Measurements from ENCODE around the gene PCSK1N. TPM values are rescaled to one million over a fixed set of nuclear protein-coding genes. Genes with fewer than 3 reads are reported as not detected.
"Not testable (repeated sequence)": the region's sequence is repeated elsewhere in the genome, so short reads cannot be mapped to it uniquely, and the experiment has no call there.

Gene PCSK1N, protein sequence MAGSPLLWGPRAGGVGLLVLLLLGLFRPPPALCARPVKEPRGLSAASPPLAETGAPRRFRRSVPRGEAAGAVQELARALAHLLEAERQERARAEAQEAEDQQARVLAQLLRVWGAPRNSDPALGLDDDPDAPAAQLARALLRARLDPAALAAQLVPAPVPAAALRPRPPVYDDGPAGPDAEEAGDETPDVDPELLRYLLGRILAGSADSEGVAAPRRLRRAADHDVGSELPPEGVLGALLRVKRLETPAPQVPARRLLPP
- total RNA-seq (2014; rRNA removed; shearing (Covaris generic)) = 15.3 and 16.5 TPM in 2 replicates

DNA sequence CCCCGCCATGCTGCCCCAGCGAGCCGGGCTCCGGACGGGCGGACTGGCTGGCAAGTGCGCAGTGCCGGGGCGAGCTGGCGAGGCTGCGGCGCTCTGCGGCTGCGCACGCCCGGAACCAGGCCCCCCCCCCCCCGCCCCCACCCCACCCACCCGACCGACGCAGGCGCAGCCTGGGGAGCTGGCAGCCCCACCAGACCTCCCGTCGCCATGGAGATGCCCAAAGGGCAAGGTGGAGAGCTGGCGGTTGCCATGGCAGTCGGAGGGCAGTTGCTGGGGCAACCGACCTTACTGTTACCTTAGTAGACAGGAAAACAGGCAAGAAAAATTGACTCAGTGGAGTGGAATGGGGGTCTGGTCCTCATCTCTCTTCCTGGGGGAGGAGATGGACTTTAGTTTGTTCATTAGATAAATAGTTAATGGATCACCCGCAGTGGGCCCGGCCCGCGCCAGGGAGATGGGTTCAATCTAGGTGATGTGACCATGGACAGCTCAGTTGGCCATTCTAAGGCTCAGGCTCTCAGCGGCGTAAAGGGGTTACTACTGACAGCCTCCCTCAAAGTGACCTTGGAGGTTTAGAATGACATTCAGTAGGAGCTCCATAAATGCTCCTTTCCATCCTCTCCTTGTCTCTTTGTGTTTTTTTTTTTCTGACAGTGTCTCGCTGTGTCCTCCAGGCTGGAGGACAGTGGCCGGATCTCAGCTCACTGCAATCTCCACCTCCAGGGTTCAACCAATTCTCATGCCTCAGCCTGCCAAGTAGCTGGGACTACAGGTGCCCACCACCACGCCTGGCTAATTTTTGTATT is at the start of gene PCSK1N:
Gene PCSK1N, minus strand, starts transcription at position 87 of the 806 bp plus-strand sequence. Its CDS starts 78 bp downstream, at position 9.
- DNase-seq (ENCODE audit: low spot score) = no peak

DNA sequence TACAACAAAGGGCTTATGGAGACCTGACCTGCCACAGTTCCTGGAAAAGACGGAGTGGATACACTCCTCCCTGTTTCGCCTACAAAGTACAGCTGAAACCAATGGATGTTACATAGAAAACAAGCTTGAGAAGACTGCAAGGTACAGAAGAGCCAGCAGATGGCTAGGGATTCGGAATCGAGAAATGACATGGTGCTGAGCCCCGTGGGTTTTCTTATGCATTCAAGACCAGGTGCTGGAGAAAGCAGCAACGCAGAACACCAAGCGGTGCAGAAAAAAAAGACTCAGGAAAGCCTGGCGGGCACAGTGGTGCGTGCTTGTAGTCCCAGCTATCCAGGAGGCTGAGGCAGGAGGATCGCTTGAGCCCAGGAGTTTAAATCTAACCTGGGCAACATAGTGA is 48.3 kb upstream of the PCSK1N start:
- DNase-seq (ENCODE audit: low spot score) = no peak

- DNase-seq (ENCODE audit: low spot score) = not testable (repeated sequence)
Observed at GRCh38 chrX:48876944-48877343, 41.5 kb upstream of the PCSK1N start.

DNA sequence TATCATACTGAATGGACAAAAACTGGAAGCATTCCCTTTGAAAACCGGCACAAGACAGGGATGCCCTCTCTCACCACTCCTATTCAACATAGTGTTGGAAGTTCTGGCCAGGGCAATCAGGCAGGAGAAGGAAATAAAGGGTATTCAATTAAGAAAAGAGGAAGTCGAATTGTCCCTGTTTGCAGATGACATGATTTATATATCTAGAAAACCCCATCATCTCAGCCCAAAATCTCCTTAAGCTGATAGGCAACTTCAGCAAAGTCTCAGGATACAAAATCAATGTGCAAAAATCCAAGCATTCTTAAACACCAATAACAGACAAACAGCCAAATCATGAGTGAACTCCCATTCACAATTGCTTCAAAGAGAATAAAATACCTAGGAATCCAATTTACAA is 36.6 kb upstream of the PCSK1N start:
- not testable (repeated sequence) for DNase-seq (ENCODE audit: low spot score)

- DNase-seq (ENCODE audit: low spot score) = peak; percentile 92
Observed at GRCh38 chrX:48864210-48864609, 28.8 kb upstream of the PCSK1N start.

DNA sequence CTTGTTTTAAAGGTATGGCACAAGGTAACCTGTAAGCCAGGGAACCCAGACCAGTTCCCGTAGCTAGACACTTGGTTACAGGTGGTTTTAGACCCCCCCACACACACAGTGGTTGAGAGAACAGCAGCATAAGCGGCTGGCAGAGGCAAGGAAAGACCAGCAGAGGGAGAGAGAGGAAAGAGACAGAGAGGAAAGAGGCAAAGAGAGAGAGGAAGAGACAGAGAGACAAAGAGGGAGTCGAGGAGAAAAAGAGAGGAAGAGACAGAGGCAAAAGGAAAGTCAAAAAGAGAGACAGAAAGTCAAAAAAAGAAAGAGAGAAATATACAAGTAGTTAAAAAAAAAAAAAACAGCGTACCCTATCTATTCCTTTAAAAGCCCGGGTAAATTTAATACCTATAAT is 19.5 kb upstream of the PCSK1N start:
- DNase-seq (ENCODE audit: low spot score) = peak; percentile 30

GRCh38 chrX:48854121-48854804 is 18.9 kb upstream of the PCSK1N start:
- DNase-seq (ENCODE audit: low spot score) = not testable (repeated sequence)

DNA sequence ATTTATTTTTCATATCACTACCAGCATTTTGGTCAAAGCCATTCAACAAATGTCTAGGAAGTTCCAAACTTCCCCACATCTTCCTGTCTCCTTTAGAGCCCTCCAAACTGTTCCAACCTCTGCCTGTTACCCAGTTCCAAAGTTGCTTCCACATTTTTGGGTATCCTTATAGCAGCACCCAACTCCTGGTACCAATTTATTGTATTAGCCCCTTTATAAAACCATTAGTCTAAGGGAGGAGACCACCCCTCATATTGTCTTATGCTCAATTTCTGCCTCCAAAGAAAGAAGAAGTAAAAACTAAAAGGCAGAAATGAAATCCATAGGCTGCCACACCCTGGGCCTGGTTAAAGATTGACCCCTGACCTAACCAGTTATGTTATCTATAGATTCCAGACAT is 18.1 kb upstream of the PCSK1N start:
- not testable (repeated sequence) for DNase-seq (ENCODE audit: low spot score)

DNA sequence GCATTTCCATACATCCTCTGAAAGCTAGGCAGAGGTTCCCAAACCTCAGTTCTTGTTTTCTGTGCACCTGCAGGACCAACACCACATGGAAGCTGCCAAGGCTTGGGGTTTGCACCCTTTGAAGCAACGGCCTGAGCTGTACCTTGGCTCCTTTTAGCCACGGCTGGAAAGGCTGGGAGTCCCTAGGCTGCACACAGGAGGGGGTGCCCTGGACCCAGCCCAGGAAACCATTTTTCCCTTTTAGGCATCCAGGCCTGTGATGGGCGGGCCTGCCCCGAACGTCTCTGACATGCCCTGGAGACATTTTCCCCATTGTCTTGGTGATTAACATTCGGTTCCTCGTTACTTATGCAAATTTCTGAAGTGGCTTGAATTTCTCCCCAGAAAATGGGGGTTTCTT is 17.4 kb upstream of the PCSK1N start:
- DNase-seq (ENCODE audit: low spot score) = no peak

DNA sequence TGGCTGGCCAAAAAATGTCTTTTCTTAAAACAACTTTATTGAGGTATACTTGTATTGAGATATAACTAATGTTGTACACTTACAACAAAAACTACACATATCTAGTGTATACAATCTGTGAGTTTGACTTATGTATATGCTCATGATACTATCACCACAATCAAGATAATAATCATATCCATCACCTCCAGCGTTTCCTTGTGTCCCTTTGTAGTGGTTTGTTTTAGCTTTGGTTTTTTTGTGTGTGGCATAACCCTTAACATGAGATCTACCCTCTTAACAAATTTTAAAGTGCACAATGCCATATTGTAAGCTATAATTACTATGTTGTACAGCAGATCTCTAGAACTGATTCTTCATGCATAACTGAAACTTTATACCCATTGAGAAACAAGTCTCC is 13.4 kb upstream of the PCSK1N start:
- DNase-seq (ENCODE audit: low spot score) = no peak

DNA sequence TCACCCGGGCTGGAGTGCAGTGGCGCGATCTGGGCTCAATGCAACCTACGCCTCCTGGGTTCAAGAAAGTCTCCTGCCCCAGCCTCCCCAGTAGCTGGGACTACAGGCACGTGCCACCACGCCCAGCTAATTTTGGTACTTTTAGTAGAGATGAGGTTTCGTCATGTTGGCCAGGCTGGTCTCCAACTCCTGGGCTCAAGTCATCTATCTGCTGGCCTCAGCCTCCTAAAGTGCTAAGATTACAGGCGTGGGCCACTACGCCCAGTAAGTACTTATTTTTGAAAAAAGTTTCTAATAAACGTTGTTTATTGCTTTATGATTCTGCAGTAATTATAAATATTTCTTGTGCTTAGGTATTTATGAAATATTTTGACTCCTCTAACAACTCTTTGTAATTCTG is 4.3 kb upstream of the PCSK1N start:
- DNase-seq (ENCODE audit: low spot score) = no peak

DNA sequence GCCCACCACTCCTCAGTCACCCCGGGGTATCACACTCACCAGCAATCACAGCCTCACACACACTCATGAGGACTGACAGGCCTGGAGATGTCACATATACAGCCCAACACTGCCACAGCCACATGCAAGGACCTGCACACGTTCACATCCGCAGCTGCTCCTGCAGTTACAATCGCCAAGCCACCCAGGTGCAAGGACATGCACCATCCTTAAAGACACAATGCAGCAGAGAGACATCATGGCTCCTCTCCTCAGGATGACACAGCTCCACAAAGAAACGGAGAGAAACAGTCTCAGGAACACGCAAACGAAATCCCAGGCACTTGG is 1.1 kb downstream of the PCSK1N start:
- DNase-seq (ENCODE audit: low spot score) = no peak

GRCh38 chrX:48833542-48834138 is 1.8 kb downstream of the PCSK1N start:
- DNase-seq (ENCODE audit: low spot score) = no peak

- no peak for DNase-seq (ENCODE audit: low spot score)
Observed at GRCh38 chrX:48831909-48832291, 3.5 kb downstream of the PCSK1N start.

- DNase-seq (ENCODE audit: low spot score) = no peak
Observed at GRCh38 chrX:48831136-48831908, 4.1 kb downstream of the PCSK1N start.

DNA sequence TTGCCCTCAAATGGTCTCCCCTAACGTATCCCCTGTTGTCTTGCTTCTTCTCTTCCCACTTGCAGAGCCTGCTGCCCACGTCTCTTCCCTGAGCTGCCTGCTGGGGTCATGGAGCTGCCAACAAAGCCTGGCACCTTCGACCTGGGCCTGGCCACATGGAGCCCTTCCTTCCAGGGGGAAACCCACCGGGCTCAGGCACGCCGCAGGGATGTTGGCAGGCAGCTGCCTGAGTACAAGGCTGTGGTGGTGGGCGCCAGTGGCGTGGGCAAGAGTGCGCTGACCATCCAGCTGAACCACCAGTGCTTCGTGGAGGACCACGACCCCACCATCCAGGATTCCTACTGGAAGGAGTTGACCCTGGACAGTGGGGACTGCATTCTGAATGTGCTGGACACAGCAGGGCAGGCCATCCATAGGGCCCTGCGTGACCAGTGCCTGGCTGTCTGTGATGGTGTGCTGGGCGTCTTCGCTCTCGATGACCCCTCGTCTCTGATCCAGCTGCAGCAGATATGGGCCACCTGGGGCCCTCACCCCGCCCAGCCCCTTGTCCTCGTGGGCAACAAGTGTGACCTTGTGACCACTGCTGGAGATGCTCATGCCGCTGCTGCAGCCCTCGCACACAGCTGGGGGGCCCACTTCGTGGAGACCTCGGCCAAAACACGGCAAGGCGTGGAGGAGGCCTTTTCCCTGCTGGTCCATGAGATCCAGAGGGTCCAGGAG is 6.2 kb downstream of the PCSK1N start:
- DNase-seq (ENCODE audit: low spot score) = no peak

DNA sequence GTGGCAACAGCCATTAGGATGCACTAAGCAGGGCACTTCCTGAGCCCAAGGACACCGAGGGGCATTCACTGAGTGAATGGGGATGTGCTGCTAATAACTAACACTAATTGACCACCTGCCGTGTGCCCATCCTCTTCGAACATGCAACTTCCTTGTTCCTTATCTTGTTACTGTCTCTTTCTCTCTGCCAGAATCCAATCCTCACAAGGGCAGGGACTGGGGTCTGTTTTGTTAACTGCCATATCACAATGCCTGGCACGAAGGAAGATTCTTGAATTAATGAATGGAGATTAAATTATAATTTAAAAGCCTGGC is 7.8 kb downstream of the PCSK1N start:
- DNase-seq (ENCODE audit: low spot score) = no peak

GRCh38 chrX:48826876-48827653 is 8.3 kb downstream of the PCSK1N start:
- DNase-seq (ENCODE audit: low spot score) = no peak

DNA sequence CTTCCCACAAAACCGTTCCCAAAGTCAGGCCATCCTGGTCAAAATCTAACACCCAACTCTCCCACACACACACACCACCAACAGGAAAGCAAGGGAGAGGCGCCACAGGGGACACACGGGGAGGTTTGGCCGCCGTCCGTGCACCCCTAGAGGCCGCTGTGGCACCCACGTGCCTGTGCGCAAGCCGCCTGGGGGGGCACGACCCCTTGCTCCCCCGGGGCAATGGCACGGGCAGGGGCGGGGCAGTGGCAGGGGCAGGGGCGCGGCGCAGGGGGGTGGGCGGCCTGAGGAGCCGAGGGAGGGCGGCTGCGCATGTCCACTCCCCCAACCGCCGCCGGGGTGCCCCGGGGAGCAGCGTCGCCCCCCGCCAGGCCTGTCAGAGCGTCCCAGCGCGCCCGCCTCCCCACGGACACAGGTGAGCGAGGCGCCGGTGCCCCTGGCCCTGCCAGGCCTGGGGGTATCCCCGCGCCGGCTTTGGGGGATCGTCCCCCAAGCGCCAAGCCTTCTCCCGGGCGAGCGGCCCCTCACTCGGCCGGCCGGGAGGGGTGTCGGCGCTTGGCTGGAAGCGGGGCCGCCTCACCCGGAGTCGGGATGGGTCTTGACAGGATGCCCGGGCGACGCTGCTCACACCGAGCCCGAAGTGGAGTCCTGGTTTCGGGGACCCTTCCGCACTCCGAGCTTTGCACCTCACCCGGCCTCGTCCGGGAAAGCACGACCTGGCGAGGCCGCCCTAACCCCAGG is 9.1 kb downstream of the PCSK1N start, which contains the start of gene ERAS:
Gene ERAS, plus strand, starts transcription at position 379 of the 741 bp plus-strand sequence. CDS start 2,611 bp downstream, outside the sequence.
- no peak for DNase-seq (ENCODE audit: low spot score)

All from A172 (cell line).